GM10266 (cell line): ENCODE results near the gene ADAM22.

ENCODE experiments used
- DNase-seq: peaks from one replicate; pipeline ENCODE4 v3.0.0; 2012; ENCODE audit errors: extremely low spot score
- CTCF ChIP-seq: IDR thresholded peaks from 2 replicates; pipeline ENCODE4 v1.5.1; 2012; ENCODE audit warnings: mild to moderate bottlenecking, low read depth; ENCODE audit not compliant: control insufficient read depth, insufficient read depth; ENCODE audit errors: missing control alignments

Gene ADAM22

GRCh38 chr7:88201305-88201704 is 267.3 kb downstream of the ADAM22 start:
- DNase-seq: no peak
- no peak for TF ChIP-seq CTCF

GRCh38 chr7:88202278-88202677 is 268.2 kb downstream of the ADAM22 start:
- TF ChIP-seq CTCF: no peak
- no peak for DNase-seq

- DNase-seq: no peak
- no peak for TF ChIP-seq CTCF
Observed at GRCh38 chr7:88202799-88203198, 268.7 kb downstream of the ADAM22 start.

GRCh38 chr7:88203401-88203800 is 269.4 kb downstream of the ADAM22 start:
- no peak for TF ChIP-seq CTCF
- DNase-seq: no peak

- TF ChIP-seq CTCF: no peak
- DNase-seq: no peak
Observed at GRCh38 chr7:88204525-88205110, 270.6 kb downstream of the ADAM22 start.

GRCh38 chr7:88205179-88205578 is 271.1 kb downstream of the ADAM22 start:
- no peak for DNase-seq
- TF ChIP-seq CTCF: no peak

- no peak for TF ChIP-seq CTCF
- no peak for DNase-seq
Observed at GRCh38 chr7:88206254-88206653, 272.2 kb downstream of the ADAM22 start.
